ENCODE measurements around the gene CRB1.
"Not testable (repeated sequence)": the region's sequence is repeated elsewhere in the genome, so short reads cannot be mapped to it uniquely, and the experiment has no call there.

CRB1 gene

GRCh38 chr1:197453376-197454058 lies 185.5 kb downstream of the CRB1 start:
- DNase-seq (ENCODE audit: low read depth in 2 of 2, low spot score in 1 of 2) = no peak

- no peak for DNase-seq (ENCODE audit: low read depth in 2 of 2, low spot score in 1 of 2)
Observed at GRCh38 chr1:197462539-197462938, 194.5 kb downstream of the CRB1 start.

- no peak for DNase-seq (ENCODE audit: low read depth in 2 of 2, low spot score in 1 of 2)
Observed at GRCh38 chr1:197463142-197463541, 195.1 kb downstream of the CRB1 start.

GRCh38 chr1:197464044-197464443 lies 196.0 kb downstream of the CRB1 start:
- DNase-seq (ENCODE audit: low read depth in 2 of 2, low spot score in 1 of 2) = no peak

GRCh38 chr1:197465528-197466327 lies 197.7 kb downstream of the CRB1 start:
- no peak for DNase-seq (ENCODE audit: low read depth in 2 of 2, low spot score in 1 of 2)

GRCh38 chr1:197466813-197467212 lies 198.8 kb downstream of the CRB1 start:
- DNase-seq (ENCODE audit: low read depth in 2 of 2, low spot score in 1 of 2) = no peak

- no peak for DNase-seq (ENCODE audit: low read depth in 2 of 2, low spot score in 1 of 2)
Observed at GRCh38 chr1:197467881-197468280, 199.8 kb downstream of the CRB1 start.

- DNase-seq (ENCODE audit: low read depth in 2 of 2, low spot score in 1 of 2) = no peak
Observed at GRCh38 chr1:197468543-197469175, 200.6 kb downstream of the CRB1 start.

- DNase-seq (ENCODE audit: low read depth in 2 of 2, low spot score in 1 of 2) = no peak
Observed at GRCh38 chr1:197469620-197470210, 201.7 kb downstream of the CRB1 start.

- no peak for DNase-seq (ENCODE audit: low read depth in 2 of 2, low spot score in 1 of 2)
Observed at GRCh38 chr1:197470330-197470729, 202.3 kb downstream of the CRB1 start.

- DNase-seq (ENCODE audit: low read depth in 2 of 2, low spot score in 1 of 2) = no peak
Observed at GRCh38 chr1:197471248-197471985, 203.4 kb downstream of the CRB1 start.

GRCh38 chr1:197472141-197472540 lies 204.1 kb downstream of the CRB1 start:
- no peak for DNase-seq (ENCODE audit: low read depth in 2 of 2, low spot score in 1 of 2)

GRCh38 chr1:197480446-197480845 lies 212.4 kb downstream of the CRB1 start:
- no peak for DNase-seq (ENCODE audit: low read depth in 2 of 2, low spot score in 1 of 2)

- DNase-seq (ENCODE audit: low read depth in 2 of 2, low spot score in 1 of 2) = peak in 1 of 2 donors; percentile 1
Observed at GRCh38 chr1:197481101-197481500, 213.0 kb downstream of the CRB1 start.

GRCh38 chr1:197485790-197486189 lies 217.7 kb downstream of the CRB1 start:
- no peak for DNase-seq (ENCODE audit: low read depth in 2 of 2, low spot score in 1 of 2)

- no peak for DNase-seq (ENCODE audit: low read depth in 2 of 2, low spot score in 1 of 2)
Observed at GRCh38 chr1:197486946-197487345, 218.9 kb downstream of the CRB1 start.

- DNase-seq (ENCODE audit: low read depth in 2 of 2, low spot score in 1 of 2) = not testable (repeated sequence)
Observed at GRCh38 chr1:197491505-197491904, 223.5 kb downstream of the CRB1 start.

GRCh38 chr1:197496722-197497121 lies 228.7 kb downstream of the CRB1 start:
- DNase-seq (ENCODE audit: low read depth in 2 of 2, low spot score in 1 of 2) = no peak

GRCh38 chr1:197510691-197511378 lies 242.8 kb downstream of the CRB1 start:
- no peak for DNase-seq (ENCODE audit: low read depth in 2 of 2, low spot score in 1 of 2)

- DNase-seq (ENCODE audit: low read depth in 2 of 2, low spot score in 1 of 2) = no peak
Observed at GRCh38 chr1:197515421-197515820, 247.4 kb downstream of the CRB1 start.
